Hematopoietic multipotent progenitor cell (in vitro differentiated cells): ENCODE data around the gene UBALD1. TPM values are rescaled to one million over a fixed set of nuclear protein-coding genes. Genes with fewer than 3 reads are reported as not detected.
A peak's percentile ranks its signal among the peaks of the same experiment; 100 is the strongest.

Experiments used
- DNase-seq, 3 donors: peaks; one replicate each; pipeline ENCODE4 v3.0.0-alpha.2; 2011 to 2015; ENCODE audit warnings: low read depth in 2 of 3, low spot score in 2 of 3
- total RNA-seq: library from RNA; depleted of rRNA; stranded (reverse); fragments of >200 nt; gene quantifications from one replicate; pipeline ENCODE4 v1.2.3, GENCODE V29; 2012

UBALD1 gene
- 30.4 TPM for total RNA-seq

GRCh38 chr16:4614571-4615383 is at the start of gene UBALD1:
Gene UBALD1, minus strand, starts transcription at chr16:4614888. Its CDS starts 91 bp downstream, at chr16:4614797.
- DNase-seq, result peak; percentile 60 to 84 (median 72)

- peak in 2 of 3 donors; percentile 81 to 89 for DNase-seq
Measured at GRCh38 chr16:4663777-4664465, 49.2 kb upstream of the UBALD1 start.

- no peak for DNase-seq
Measured at GRCh38 chr16:4663465-4663776, 48.7 kb upstream of the UBALD1 start.

GRCh38 chr16:4661661-4662060 is 47.0 kb upstream of the UBALD1 start:
- DNase-seq, result peak in 2 of 3 donors; percentile 86 to 88

- DNase-seq, result peak in 2 of 3 donors; percentile 55 to 81
Measured at GRCh38 chr16:4660454-4661007, 45.8 kb upstream of the UBALD1 start.

GRCh38 chr16:4659363-4660353 is 45.0 kb upstream of the UBALD1 start:
- DNase-seq, result no peak

GRCh38 chr16:4656695-4657686 is 42.3 kb upstream of the UBALD1 start:
- DNase-seq, result no peak

- no peak for DNase-seq
Measured at GRCh38 chr16:4656221-4656620, 41.5 kb upstream of the UBALD1 start.

GRCh38 chr16:4655801-4656200 is 41.1 kb upstream of the UBALD1 start:
- DNase-seq, result no peak

- no peak for DNase-seq
Measured at GRCh38 chr16:4654964-4655590, 40.4 kb upstream of the UBALD1 start.

GRCh38 chr16:4654011-4654963 is 39.6 kb upstream of the UBALD1 start:
- no peak for DNase-seq

GRCh38 chr16:4652561-4652960 is 37.9 kb upstream of the UBALD1 start:
- DNase-seq, result no peak

- DNase-seq, result no peak
Measured at GRCh38 chr16:4651827-4652226, 37.1 kb upstream of the UBALD1 start.

GRCh38 chr16:4650443-4651074 is 35.9 kb upstream of the UBALD1 start:
- peak; percentile 59 to 97 (median 94) for DNase-seq

GRCh38 chr16:4649744-4650442 is 35.2 kb upstream of the UBALD1 start:
- DNase-seq, result no peak

- no peak for DNase-seq
Measured at GRCh38 chr16:4648917-4649316, 34.2 kb upstream of the UBALD1 start.

- no peak for DNase-seq
Measured at GRCh38 chr16:4647644-4647980, 32.9 kb upstream of the UBALD1 start.
